PFSK-1 (cell line): ENCODE data around the gene HOXB6.

Experiments used
- FOXP2 ChIP-seq: optimal IDR thresholded peaks from 2 replicates; pipeline ENCODE3; 2011; ENCODE audit warnings: borderline replicate concordance, control low read depth, inconsistent platforms; ENCODE audit not compliant: insufficient read depth; ENCODE audit errors: extremely low read length, extremely low read depth
- POLR2AphosphoS5 ChIP-seq: IDR thresholded peaks from 2 replicates; pipeline ENCODE4 v1.6.1; 2012; ENCODE audit warnings: low read depth, mild to moderate bottlenecking, control low read depth, low read length, moderate library complexity
- REST ChIP-seq, 2 experiments: IDR thresholded peaks; 2 replicates each; pipeline versions ENCODE4 v1.6.1 to v1.8.0; 2011 to 2012; ENCODE audit warnings: low read depth in 2 of 2, low read length in 2 of 2, control low read depth in 1 of 2, inconsistent platforms in 1 of 2, mild to moderate bottlenecking in 1 of 2, moderate library complexity in 1 of 2; ENCODE audit not compliant: insufficient read depth in 1 of 2
- SIN3A ChIP-seq: IDR thresholded peaks from 2 replicates; pipeline ENCODE4 v1.6.1; 2012; ENCODE audit warnings: mild to moderate bottlenecking, low read length, moderate library complexity, borderline replicate concordance; ENCODE audit not compliant: insufficient read depth

GRCh38 chr17:48630009-48630924, 25.5 kb upstream of the HOXB6 start:
- TF ChIP-seq REST (IDR thresholded peaks at IDR 0.05; ENCODE audit: insufficient read depth in 1 of 2, low read depth in 2 of 2, low read length in 2 of 2) (no peak), POLR2AphosphoS5 (no peak), FOXP2 (no peak), SIN3A (no peak)
